Sciatic nerve (tissue), 2 donors: Measurements from ENCODE around the gene CEP97. TPM values are rescaled to one million over a fixed set of nuclear protein-coding genes. Genes with fewer than 3 reads are reported as not detected.
A peak's percentile ranks its signal among the peaks of the same experiment; 100 is the strongest.
"Not testable (repeated sequence)": the region's sequence is repeated elsewhere in the genome, so short reads cannot be mapped to it uniquely, and the experiment has no call there.

Experiments used
- ATAC-seq: fragments of 200-7000 bp; cut with Tn5 transposase; one replicate; pipeline ENCODE4 v1.9.1; 2020; ENCODE audit warnings: mild to moderate bottlenecking, moderate library complexity
- DNase-seq: peaks from one replicate; pipeline ENCODE4 v3.0.0-alpha.2; 2020; ENCODE audit warnings: low spot score
- intact Hi-C: fragments of 100-400 bp; cut with DNase I; formaldehyde crosslinking; loops from one replicate; pipeline ENCODE4 v1.14.2; 2022
- total RNA-seq: library from RNA; stranded (reverse); fragmentation: NEBNext Ultra II Directional; extraction: Animal tissue kit (Norgen Biotek cat#: 25700); gene quantifications from one replicate; pipeline ENCODE4 v1.2.1, GENCODE V29; 2021
- donor health status: DM: no; HTN: no; CAD: no.
- donor health status: DM: no; HTN: no; CAD: no.

Gene CEP97
- total RNA-seq, 1 donor from 2014 or later: 19.2 TPM

GRCh38 chr3:101753386-101754113, 29.1 kb downstream of the CEP97 start:
- intact Hi-C loops, DNase-seq, ATAC-seq: not testable (repeated sequence)

DNA sequence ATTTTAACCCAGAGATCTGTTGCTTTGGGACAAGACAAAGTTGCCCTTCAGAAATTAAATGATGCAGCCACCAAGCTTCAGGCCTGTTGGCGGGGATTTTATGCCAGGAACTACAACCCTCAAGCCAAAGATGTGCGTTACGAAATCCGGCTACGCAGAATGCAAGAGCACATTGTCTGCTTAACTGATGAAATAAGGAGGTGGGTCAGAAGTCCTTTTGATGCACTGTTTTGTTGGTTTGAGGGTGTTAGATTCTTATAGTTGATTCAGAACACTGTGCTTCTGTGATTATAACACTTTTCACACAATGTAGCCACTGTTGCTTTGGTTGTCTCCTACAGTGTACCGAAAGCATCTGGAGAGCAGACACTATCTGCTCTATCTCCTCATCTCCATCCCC, 33.8 kb downstream of the CEP97 start:
- intact Hi-C loops: no loop called here
- DNase-seq (no peak), ATAC-seq (no peak)

- ATAC-seq: no peak
- intact Hi-C loops: no loop called here
Measured at GRCh38 chr3:101762041-101762646, 37.7 kb downstream of the CEP97 start.

GRCh38 chr3:101777745-101778281, 53.4 kb downstream of the CEP97 start:
- ATAC-seq: not testable (repeated sequence)

More at GRCh38 chr3:101762041-101762646, 37.7 kb downstream of the CEP97 start:
- DNase-seq: no peak

GRCh38 chr3:101778385-101779046, 54.1 kb downstream of the CEP97 start:
- intact Hi-C loops: no loop called here
- DNase-seq: no peak
- ATAC-seq: peak; percentile 7

More at GRCh38 chr3:101777745-101778281, 53.4 kb downstream of the CEP97 start:
- intact Hi-C loops, DNase-seq: not testable (repeated sequence)

DNA sequence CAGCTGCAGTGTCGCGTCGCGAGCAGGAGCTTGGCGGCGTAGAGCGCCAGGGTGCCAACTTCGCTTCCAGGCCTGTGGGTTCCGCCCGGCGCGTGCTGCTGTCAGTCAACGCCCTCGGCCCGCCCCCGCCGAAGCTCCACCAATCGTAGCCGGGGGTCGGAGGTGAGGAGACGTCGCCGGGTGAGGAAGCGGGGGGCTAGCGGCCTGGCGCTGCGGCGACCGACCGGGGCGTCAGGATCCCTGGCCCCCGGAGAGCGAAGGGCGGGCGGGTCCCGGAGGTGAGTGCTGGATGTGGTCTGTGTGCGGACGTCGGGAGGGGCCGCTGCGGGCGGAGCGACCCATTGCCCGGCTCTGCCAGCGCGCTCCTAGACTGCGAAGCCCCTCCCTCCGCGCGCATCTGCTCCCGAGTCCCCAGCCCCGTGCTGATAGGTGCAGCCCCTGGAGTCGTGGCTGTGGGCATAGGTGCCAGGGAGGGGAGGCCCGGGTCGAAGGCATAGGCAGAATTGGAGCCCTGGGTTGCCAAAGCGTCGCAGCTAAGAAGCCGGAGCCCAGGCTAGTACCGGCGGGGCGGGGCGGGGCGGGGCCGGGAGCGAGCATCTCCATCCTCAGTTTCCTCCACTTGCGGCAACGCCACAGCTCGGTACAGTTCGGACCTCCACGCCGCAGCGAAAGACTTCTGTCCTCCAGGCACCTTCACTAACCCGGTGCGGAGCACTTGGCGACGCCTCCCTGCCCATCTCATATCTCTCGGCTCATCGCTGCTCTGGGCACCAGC, 54.8 kb downstream of the CEP97 start, which contains the start of gene NXPE3:
Gene NXPE3, plus strand, starts transcription at position 165 of the 775 bp plus-strand sequence. CDS start 6,386 bp downstream, outside the sequence.
- peak; percentile 94 for DNase-seq
- ATAC-seq: peak; percentile 97
- intact Hi-C loops: no loop called here

GRCh38 chr3:101779822-101780381, 55.5 kb downstream of the CEP97 start:
- ATAC-seq: no peak
- intact Hi-C loops: no loop called here
- no peak for DNase-seq

- ATAC-seq: no peak
- no peak for DNase-seq
- intact Hi-C loops: no loop called here
Measured at GRCh38 chr3:101780661-101781060, 56.2 kb downstream of the CEP97 start.

DNA sequence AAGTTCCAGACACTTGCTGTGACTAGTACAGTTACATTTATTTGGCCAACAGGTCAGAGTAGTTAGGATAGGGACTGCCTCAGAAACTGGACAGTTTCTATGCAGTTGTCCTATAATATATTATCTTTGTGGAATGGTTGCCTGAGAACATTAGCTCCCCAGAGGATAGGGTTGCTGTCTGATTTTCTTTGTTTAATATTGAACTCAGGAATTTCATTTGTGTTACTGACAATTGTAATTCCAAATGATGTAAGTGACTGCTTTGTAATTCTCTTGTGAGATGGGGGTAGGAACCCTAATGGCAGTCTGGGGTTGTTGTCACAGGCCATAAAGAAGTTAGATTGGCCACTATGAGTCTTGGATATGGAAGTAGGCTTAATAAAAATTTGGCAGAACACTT, 56.8 kb downstream of the CEP97 start:
- DNase-seq (no peak), ATAC-seq (no peak)
- intact Hi-C loops: no loop called here

DNA sequence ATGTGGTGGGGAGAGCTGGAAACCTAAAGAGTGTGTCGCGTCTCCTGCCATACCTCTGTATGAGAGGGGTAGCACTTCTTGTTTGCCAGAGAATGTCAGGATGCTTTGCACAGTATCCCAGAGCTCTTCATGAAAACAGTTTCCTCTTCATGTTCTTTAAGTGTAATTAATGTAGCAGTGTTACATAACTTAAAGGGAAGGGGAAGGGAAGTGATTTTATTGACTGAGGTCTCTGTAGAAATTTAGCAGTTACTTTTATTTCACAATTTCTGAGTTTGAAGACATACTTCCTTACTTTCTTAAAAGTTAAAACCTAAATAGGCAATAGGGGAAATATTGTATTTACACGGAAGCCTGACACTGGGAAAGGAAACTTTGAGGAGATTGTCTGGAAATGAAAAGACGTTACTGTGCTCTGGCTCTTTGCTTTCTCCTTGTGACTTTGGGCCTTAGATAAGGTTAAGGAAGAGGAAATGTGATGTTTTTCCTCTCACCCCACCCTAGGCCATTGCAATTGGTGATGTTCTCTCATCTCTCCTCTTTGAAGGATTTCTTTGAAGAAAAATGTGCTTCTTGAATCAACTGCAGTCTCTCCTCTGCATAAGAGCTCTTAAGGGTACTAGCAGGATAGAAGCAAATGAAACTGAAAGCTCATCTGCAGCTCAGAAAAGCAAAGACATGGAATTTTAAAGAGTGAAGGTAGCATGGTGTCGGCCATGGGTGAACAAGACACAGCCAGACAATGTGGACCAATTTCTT, 60.6 kb downstream of the CEP97 start:
- DNase-seq (no peak), ATAC-seq (no peak)
- intact Hi-C loops: no loop called here

DNA sequence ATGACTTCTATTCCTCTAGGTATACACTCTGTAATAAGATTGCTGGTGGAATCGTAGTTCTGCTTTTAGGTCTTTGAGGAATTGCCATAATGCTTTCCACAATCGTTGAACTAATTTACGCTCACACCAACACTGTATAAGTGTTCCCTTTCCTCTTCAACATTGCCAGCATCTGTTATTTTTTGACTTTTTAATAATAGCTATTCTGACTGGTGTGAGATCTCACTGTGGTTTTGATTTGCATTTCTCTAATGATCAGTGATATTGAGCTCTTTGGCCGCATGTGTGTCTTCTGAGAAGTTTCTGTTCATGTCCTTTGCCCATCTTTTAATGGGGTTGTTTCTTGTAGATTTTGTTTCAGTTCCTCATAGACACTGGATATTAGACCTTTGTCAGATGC, 67.4 kb downstream of the CEP97 start:
- ATAC-seq (no peak), DNase-seq (no peak)
- intact Hi-C loops: no loop called here

GRCh38 chr3:101796077-101796680, 71.8 kb downstream of the CEP97 start:
- no peak for DNase-seq
- intact Hi-C loops: no loop called here
- ATAC-seq: no peak

GRCh38 chr3:101801174-101801573, 76.8 kb downstream of the CEP97 start:
- DNase-seq (no peak), ATAC-seq (no peak)
- intact Hi-C loops: no loop called here

DNA sequence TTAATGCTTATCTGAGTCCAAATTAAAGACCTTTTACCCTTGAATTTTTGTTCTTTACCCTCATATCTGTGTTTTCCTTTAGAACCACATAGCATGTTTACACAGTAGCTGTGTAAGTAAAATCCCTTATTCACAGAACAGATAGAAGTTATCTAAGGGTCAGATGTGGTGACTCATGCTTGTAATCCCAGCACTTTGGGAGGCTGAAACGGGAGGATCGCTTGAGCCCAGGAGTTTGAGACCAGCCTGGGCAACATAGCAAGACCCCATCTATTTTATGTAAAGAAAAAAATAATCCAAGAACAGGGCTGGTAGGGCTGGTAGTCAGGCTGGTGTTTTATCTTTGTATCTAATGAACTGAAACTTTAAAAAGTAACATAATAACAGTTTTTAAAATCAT, 77.8 kb downstream of the CEP97 start:
- ATAC-seq (no peak), DNase-seq (no peak)
- intact Hi-C loops: no loop called here

GRCh38 chr3:101803173-101803782, 78.9 kb downstream of the CEP97 start:
- ATAC-seq: peak; percentile 95
- intact Hi-C loops: no loop called here
- no peak for DNase-seq

GRCh38 chr3:101803939-101804338, 79.5 kb downstream of the CEP97 start:
- intact Hi-C loops: no loop called here
- no peak for ATAC-seq
- no peak for DNase-seq

DNA sequence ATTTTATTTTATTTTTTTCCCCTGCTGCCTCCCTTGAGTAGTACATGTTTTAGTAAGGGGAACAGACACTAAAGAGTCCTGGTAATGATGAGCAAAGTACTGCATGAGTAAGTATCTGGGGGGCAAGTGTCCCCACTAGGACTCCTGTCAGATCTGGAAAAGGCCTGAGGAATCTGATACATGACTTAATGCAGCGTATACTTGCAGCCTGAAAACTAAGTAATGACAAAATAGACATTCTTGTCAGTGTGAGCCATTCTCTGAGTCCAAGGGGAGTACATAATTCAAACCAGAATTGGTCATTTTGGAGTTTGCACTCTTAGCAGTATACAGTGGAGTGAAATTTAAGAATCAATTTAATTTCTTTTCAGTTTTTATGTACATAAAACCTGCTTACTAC, 82.1 kb downstream of the CEP97 start:
- no peak for DNase-seq
- no peak for ATAC-seq
- intact Hi-C loops: no loop called here
